ENCODE results near the gene ZNF580.

DNA sequence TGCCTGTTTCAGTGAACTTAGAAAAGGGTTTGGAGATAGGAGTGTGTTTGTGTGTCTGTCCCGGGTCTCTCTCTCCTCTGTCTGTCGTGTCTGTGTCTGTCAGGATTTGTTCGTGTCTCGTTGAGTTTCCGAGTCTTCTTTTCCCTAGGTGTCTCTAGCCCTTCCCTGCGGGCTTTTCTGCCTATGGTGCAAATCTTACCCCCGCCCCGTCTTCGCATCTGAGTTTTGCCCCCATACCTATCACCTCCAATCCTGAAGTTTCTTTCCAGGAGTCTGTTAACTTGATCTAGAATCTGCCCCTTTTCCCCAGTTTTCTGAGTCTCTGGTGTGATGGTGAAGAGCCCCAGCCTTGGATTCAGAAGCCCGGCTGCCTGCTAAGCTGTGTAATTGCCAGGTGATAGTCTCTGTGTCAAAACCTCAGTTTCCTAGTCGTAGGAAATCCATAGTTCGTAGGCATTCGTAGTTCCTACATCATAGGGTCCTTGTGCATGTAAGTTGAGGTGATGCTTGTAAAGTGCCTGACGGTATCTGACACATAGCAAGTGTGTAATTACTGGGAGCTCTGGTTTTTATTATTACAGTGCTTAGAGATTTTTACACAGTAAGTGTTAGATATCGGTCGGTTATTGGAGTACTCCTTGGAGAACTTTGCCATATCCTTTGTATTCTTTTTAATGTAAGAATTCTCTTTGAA lies 35.0 kb downstream of the ZNF580 start:
- TF ChIP-seq, protein P1, sequence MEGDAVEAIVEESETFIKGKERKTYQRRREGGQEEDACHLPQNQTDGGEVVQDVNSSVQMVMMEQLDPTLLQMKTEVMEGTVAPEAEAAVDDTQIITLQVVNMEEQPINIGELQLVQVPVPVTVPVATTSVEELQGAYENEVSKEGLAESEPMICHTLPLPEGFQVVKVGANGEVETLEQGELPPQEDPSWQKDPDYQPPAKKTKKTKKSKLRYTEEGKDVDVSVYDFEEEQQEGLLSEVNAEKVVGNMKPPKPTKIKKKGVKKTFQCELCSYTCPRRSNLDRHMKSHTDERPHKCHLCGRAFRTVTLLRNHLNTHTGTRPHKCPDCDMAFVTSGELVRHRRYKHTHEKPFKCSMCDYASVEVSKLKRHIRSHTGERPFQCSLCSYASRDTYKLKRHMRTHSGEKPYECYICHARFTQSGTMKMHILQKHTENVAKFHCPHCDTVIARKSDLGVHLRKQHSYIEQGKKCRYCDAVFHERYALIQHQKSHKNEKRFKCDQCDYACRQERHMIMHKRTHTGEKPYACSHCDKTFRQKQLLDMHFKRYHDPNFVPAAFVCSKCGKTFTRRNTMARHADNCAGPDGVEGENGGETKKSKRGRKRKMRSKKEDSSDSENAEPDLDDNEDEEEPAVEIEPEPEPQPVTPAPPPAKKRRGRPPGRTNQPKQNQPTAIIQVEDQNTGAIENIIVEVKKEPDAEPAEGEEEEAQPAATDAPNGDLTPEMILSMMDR (IDR thresholded peaks at IDR 0.05), result no peak
- TF ChIP-seq POLR2A (IDR thresholded peaks at IDR 0.05), result no peak
